Measurements from ENCODE around the gene DNAL1.

DNAL1 gene

DNA sequence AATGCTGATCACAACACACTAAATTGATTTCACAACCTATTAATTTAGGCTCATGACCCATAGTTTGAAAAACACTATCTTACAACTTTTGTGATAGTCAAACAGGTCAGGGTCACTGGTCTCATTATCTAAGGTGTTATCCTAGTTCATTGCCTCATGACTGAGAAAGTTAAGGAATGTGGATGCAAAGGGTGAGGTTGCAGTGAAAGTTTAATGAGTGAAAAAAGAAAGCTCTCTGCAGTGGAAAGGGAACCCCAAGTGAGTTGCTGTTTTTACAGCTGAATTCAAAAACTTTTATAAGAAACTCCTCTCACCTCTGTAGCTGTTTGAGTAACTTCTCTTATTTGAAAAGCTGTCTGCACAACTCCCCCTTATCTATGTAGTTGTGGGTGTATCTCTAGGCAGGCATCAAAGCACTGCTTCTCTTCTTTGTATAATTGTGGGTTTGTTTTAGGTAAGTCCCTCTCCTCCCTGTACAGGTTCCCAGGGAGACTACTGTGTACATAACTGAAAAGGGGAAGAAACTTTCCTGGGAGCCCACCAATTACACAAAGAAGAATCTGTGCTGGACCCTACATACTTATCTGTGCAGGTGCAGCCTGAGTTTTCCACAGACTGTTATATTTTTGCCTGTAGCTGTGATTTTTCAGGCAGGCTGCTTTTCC, 18.9 kb downstream of the DNAL1 start:
- Histone ChIP-seq H3K27ac (ENCODE audit: low read depth, low read length) (no peak overlapping the region), H3K9ac (ENCODE audit: low read length in 5 of 5) (no peak overlapping the region), H3K9me3 (ENCODE audit: control insufficient read depth in 5 of 5, low read length in 5 of 5) (peaks cover 0 to 7% (median 0%) of the 10 kb centered on the region in 5 donors), H3K36me3 (ENCODE audit: control insufficient read depth in 5 of 5, insufficient read depth in 5 of 5, low read length in 5 of 5) (peaks cover 4 to 7% (median 5%) of the 10 kb centered on the region in 5 donors), H3K4me3 (ENCODE audit: low read depth in 1 of 5, low read length in 5 of 5) (no peak overlapping the region), H3K4me1 (ENCODE audit: control insufficient read depth in 5 of 5, insufficient read depth in 5 of 5, low read length in 5 of 5) (no peaks in the 10 kb centered on the region), H3K27me3 (ENCODE audit: control insufficient read depth in 5 of 5, insufficient read depth in 4 of 5, low read length in 5 of 5) (no peaks in the 10 kb centered on the region)

DNA sequence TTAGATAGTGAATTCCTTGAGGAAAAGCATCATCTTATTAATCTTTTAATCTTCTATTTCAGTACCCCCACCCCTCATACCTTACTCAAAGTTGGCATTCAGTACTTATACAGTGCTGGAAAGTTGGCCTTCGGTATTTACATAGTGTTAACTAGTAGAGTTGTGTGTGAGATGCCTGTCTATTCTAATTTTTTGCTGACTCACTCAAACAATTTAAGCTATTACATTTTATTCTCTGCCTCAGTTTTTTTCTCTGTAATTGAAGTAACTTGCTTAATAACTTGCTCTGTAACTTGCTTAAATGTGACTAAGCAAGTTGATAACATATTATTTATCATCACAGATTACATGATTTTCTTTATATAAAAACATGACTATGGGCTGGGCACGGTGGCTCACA, 20.3 kb downstream of the DNAL1 start:
- Histone ChIP-seq H3K27ac (ENCODE audit: low read depth, low read length) (no peak overlapping the region), H3K27me3 (ENCODE audit: control insufficient read depth in 5 of 5, insufficient read depth in 4 of 5, low read length in 5 of 5) (no peaks in the 10 kb centered on the region), H3K4me3 (ENCODE audit: low read depth in 1 of 5, low read length in 5 of 5) (no peak overlapping the region), H3K9ac (ENCODE audit: low read length in 5 of 5) (no peak overlapping the region), H3K36me3 (ENCODE audit: control insufficient read depth in 5 of 5, insufficient read depth in 5 of 5, low read length in 5 of 5) (peaks cover 4 to 7% (median 5%) of the 10 kb centered on the region in 5 donors), H3K9me3 (ENCODE audit: control insufficient read depth in 5 of 5, low read length in 5 of 5) (peaks cover 0 to 7% (median 0%) of the 10 kb centered on the region in 5 donors), H3K4me1 (ENCODE audit: control insufficient read depth in 5 of 5, insufficient read depth in 5 of 5, low read length in 5 of 5) (no peaks in the 10 kb centered on the region)

DNA sequence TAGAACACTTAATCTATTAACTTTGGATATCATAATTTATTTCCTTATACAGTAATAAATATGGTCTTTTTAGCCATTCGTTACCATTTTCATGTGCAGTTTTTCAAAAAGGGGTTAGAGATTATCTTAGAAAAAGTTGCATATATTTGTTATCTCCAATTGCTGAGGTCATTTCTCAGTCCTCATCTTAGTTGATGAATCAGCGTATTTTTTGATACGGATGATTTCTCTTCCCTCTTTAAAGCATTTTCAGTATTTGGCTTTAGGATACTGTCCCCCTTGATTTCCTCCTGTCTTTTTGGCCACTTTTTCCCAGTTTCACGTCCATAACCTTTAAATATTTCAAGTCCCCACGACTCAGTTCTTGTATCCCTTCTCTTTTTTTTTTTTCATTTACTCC, 21.8 kb downstream of the DNAL1 start:
- Histone ChIP-seq H3K27ac (ENCODE audit: low read depth, low read length) (no peak overlapping the region), H3K4me1 (ENCODE audit: control insufficient read depth in 5 of 5, insufficient read depth in 5 of 5, low read length in 5 of 5) (no peaks in the 10 kb centered on the region), H3K9me3 (ENCODE audit: control insufficient read depth in 5 of 5, low read length in 5 of 5) (peaks cover 0 to 7% (median 0%) of the 10 kb centered on the region in 5 donors), H3K36me3 (ENCODE audit: control insufficient read depth in 5 of 5, insufficient read depth in 5 of 5, low read length in 5 of 5) (peaks cover 0 to 4% (median 2%) of the 10 kb centered on the region in 5 donors), H3K9ac (ENCODE audit: low read length in 5 of 5) (no peak overlapping the region), H3K27me3 (ENCODE audit: control insufficient read depth in 5 of 5, insufficient read depth in 4 of 5, low read length in 5 of 5) (no peaks in the 10 kb centered on the region), H3K4me3 (ENCODE audit: low read depth in 1 of 5, low read length in 5 of 5) (no peak overlapping the region)

DNA sequence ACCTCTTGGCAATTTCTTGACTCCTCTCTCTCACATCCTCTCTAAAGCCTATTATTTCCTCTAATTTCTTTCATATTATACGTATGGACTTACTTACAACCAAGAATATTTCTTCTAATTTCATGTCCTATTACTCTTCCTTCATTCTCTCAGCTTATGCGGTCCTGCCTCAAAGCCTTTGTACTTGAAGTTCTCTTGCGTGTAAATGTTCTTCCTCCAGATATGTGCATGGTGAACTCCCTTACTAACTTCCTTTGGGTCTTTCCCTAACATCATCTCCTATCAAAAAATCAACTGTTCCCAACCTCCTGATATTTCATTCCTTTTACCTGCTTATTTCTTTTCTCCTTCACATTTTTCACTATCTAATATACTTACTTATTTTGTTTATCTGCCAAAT, 23.1 kb downstream of the DNAL1 start:
- H3K27ac ChIP-seq (ENCODE audit: low read depth, low read length), result no peak overlapping the region
- H3K9ac ChIP-seq (ENCODE audit: low read length in 5 of 5), result no peak overlapping the region
- no peak overlapping the region for H3K4me3 ChIP-seq (ENCODE audit: low read depth in 1 of 5, low read length in 5 of 5)
- no peaks in the 10 kb centered on the region for H3K27me3 ChIP-seq (ENCODE audit: control insufficient read depth in 5 of 5, insufficient read depth in 4 of 5, low read length in 5 of 5)
- no peaks in the 10 kb centered on the region for H3K4me1 ChIP-seq (ENCODE audit: control insufficient read depth in 5 of 5, insufficient read depth in 5 of 5, low read length in 5 of 5)
- peaks cover 0 to 3% (median 2%) of the 10 kb centered on the region in 5 donors for H3K36me3 ChIP-seq (ENCODE audit: control insufficient read depth in 5 of 5, insufficient read depth in 5 of 5, low read length in 5 of 5)
- H3K9me3 ChIP-seq (ENCODE audit: control insufficient read depth in 5 of 5, low read length in 5 of 5), result peaks cover 0 to under 1% (median 0%) of the 10 kb centered on the region in 5 donors

DNA sequence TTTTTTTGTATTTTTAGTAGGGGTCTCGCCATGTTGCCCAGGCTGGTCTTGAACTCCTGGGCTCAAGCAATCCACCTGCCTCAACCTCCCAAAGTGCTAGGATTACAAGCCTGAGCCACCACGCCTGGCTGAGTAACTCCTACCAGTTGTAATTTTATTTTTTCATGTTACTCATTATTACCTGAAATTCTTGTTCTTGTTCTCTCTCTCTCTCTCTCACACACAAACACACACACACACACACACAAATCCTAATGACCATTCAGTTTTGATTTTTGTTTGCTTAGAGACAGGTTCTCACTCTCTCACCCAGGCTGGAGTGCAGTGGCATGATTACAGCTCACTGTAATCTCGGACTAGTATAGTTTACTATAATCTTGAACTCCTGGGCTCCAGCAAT, 30.2 kb downstream of the DNAL1 start:
- no peaks in the 10 kb centered on the region for H3K4me1 ChIP-seq (ENCODE audit: control insufficient read depth in 5 of 5, insufficient read depth in 5 of 5, low read length in 5 of 5)
- H3K4me3 ChIP-seq (ENCODE audit: low read depth in 1 of 5, low read length in 5 of 5), result no peak overlapping the region
- H3K27ac ChIP-seq (ENCODE audit: low read depth, low read length), result no peak overlapping the region
- no peak overlapping the region for H3K9ac ChIP-seq (ENCODE audit: low read length in 5 of 5)
- H3K27me3 ChIP-seq (ENCODE audit: control insufficient read depth in 5 of 5, insufficient read depth in 4 of 5, low read length in 5 of 5), result no peaks in the 10 kb centered on the region
- H3K9me3 ChIP-seq (ENCODE audit: control insufficient read depth in 5 of 5, low read length in 5 of 5), result no peaks in the 10 kb centered on the region
- H3K36me3 ChIP-seq (ENCODE audit: control insufficient read depth in 5 of 5, insufficient read depth in 5 of 5, low read length in 5 of 5), result peaks cover 0 to 16% (median 2%) of the 10 kb centered on the region in 5 donors

DNA sequence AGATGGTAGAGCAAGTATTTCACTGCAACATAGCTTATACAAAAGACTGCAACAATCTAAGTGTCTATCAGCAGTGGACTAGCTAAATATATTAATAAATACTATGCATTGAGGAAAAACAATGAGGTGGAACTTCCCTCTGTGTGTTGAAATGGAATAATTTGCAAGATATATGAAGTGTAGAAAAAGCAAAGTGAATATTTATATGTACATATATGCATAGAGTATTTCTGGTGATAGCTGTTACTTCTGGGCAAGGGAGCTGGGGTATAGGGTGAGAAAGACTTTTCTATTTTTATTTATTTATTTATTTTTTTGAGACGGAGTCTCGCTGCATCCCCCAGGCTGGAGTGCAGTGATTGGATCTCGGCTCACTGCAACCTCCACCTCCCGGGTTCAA, 33.9 kb downstream of the DNAL1 start:
- Histone ChIP-seq H3K27me3 (ENCODE audit: control insufficient read depth in 5 of 5, insufficient read depth in 4 of 5, low read length in 5 of 5) (no peaks in the 10 kb centered on the region), H3K36me3 (ENCODE audit: control insufficient read depth in 5 of 5, insufficient read depth in 5 of 5, low read length in 5 of 5) (peaks cover 0 to 18% (median 2%) of the 10 kb centered on the region in 5 donors), H3K9ac (ENCODE audit: low read length in 5 of 5) (no peak overlapping the region), H3K4me3 (ENCODE audit: low read depth in 1 of 5, low read length in 5 of 5) (no peak overlapping the region), H3K4me1 (ENCODE audit: control insufficient read depth in 5 of 5, insufficient read depth in 5 of 5, low read length in 5 of 5) (no peaks in the 10 kb centered on the region), H3K27ac (ENCODE audit: low read depth, low read length) (no peak overlapping the region), H3K9me3 (ENCODE audit: control insufficient read depth in 5 of 5, low read length in 5 of 5) (no peaks in the 10 kb centered on the region)

DNA sequence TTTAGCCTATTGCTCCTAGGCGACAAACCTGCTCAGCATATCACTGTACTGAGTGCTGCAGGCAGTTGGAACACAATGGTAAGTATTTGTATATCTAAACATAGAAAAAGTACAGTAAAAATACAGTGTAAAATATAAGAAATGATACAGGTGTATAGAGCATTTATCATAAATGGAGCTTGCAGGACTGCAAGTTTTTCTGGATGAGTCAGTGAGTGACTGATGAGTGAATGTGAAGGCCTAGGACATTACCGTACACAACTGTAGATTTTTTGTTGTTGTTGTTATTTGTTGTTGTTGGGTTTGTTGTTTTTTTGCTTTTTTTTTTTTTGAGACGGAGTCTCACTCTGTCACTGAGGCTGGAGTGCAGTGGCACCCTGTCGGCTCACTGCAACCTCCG, 36.0 kb downstream of the DNAL1 start:
- Histone ChIP-seq H3K4me1 (ENCODE audit: control insufficient read depth in 5 of 5, insufficient read depth in 5 of 5, low read length in 5 of 5) (no peaks in the 10 kb centered on the region), H3K9me3 (ENCODE audit: control insufficient read depth in 5 of 5, low read length in 5 of 5) (no peaks in the 10 kb centered on the region), H3K36me3 (ENCODE audit: control insufficient read depth in 5 of 5, insufficient read depth in 5 of 5, low read length in 5 of 5) (peaks cover 0 to 3% (median 0%) of the 10 kb centered on the region in 5 donors), H3K27ac (ENCODE audit: low read depth, low read length) (no peak overlapping the region), H3K27me3 (ENCODE audit: control insufficient read depth in 5 of 5, insufficient read depth in 4 of 5, low read length in 5 of 5) (no peaks in the 10 kb centered on the region), H3K4me3 (ENCODE audit: low read depth in 1 of 5, low read length in 5 of 5) (no peak overlapping the region), H3K9ac (ENCODE audit: low read length in 5 of 5) (no peak overlapping the region)

DNA sequence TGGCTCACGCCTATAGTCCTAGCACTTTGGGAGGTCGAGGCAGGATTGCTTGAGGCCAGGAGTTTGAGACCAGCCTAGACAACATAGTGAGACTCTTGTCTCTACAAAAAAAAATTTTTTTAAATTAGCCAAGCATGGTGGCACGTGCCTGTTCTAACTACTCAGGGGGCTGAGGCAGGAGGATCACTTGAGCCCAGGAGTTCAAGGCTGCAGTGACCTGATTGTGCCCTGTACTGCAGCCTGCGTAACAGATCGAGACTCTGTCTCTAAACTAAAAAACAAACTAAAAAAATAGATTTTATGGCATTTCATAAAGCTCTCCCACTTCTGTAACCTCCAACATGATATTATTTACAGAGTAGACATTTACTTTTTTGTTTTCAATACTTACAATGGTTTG, 39.8 kb downstream of the DNAL1 start:
- Histone ChIP-seq H3K4me1 (ENCODE audit: control insufficient read depth in 5 of 5, insufficient read depth in 5 of 5, low read length in 5 of 5) (no peaks in the 10 kb centered on the region), H3K9ac (ENCODE audit: low read length in 5 of 5) (no peak overlapping the region), H3K36me3 (ENCODE audit: control insufficient read depth in 5 of 5, insufficient read depth in 5 of 5, low read length in 5 of 5) (peaks cover 0 to 12% (median 3%) of the 10 kb centered on the region in 5 donors), H3K27ac (ENCODE audit: low read depth, low read length) (no peak overlapping the region), H3K27me3 (ENCODE audit: control insufficient read depth in 5 of 5, insufficient read depth in 4 of 5, low read length in 5 of 5) (no peaks in the 10 kb centered on the region), H3K9me3 (ENCODE audit: control insufficient read depth in 5 of 5, low read length in 5 of 5) (no peaks in the 10 kb centered on the region), H3K4me3 (ENCODE audit: low read depth in 1 of 5, low read length in 5 of 5) (no peak overlapping the region)

DNA sequence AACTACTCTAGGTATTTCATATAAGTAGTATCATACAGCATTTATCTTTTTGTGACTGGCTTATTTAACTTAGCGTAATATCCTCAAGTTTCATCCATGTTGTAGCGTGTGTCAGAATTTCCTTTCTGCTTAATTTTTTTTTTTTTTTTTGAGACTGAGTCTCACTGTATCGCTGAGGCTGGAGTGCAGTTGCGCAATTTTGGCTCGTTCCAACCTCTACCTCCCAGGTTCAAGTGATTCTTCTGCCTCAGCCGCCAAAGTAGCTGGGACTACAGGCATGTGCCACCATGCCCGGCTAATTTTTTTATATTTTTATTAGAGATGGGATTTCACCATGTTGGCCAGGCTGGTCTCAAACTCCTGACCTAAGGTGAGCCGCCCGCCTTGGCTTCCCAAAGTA, 40.5 kb downstream of the DNAL1 start:
- Histone ChIP-seq H3K9me3 (ENCODE audit: control insufficient read depth in 5 of 5, low read length in 5 of 5) (no peaks in the 10 kb centered on the region), H3K4me1 (ENCODE audit: control insufficient read depth in 5 of 5, insufficient read depth in 5 of 5, low read length in 5 of 5) (no peaks in the 10 kb centered on the region), H3K36me3 (ENCODE audit: control insufficient read depth in 5 of 5, insufficient read depth in 5 of 5, low read length in 5 of 5) (peaks cover 0 to 13% (median 3%) of the 10 kb centered on the region in 5 donors), H3K27me3 (ENCODE audit: control insufficient read depth in 5 of 5, insufficient read depth in 4 of 5, low read length in 5 of 5) (no peaks in the 10 kb centered on the region), H3K4me3 (ENCODE audit: low read depth in 1 of 5, low read length in 5 of 5) (no peak overlapping the region), H3K9ac (ENCODE audit: low read length in 5 of 5) (no peak overlapping the region), H3K27ac (ENCODE audit: low read depth, low read length) (no peak overlapping the region)

DNA sequence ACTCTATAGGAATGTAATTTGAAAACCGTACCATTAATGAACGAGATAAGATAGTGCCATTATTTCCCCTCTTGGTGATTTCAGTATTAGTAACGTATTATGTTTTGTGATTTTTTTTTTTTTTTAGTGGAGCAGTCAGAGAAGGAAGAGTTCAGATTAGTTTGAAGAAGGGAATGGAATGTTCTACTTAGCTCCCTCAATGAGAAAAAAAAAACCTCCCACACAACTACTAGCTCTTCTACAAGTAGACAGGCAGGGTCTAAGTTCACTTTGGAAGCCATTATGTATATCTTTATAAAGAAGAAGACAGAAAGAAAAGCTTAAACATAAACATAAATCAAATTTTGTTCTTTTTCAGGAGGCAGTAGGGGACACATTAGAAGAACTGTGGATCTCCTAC, 42.1 kb downstream of the DNAL1 start:
- no peaks in the 10 kb centered on the region for H3K9me3 ChIP-seq (ENCODE audit: control insufficient read depth in 5 of 5, low read length in 5 of 5)
- peaks cover 0 to 13% (median 3%) of the 10 kb centered on the region in 5 donors for H3K36me3 ChIP-seq (ENCODE audit: control insufficient read depth in 5 of 5, insufficient read depth in 5 of 5, low read length in 5 of 5)
- no peak overlapping the region for H3K9ac ChIP-seq (ENCODE audit: low read length in 5 of 5)
- H3K27ac ChIP-seq (ENCODE audit: low read depth, low read length), result no peak overlapping the region
- no peaks in the 10 kb centered on the region for H3K4me1 ChIP-seq (ENCODE audit: control insufficient read depth in 5 of 5, insufficient read depth in 5 of 5, low read length in 5 of 5)
- no peak overlapping the region for H3K4me3 ChIP-seq (ENCODE audit: low read depth in 1 of 5, low read length in 5 of 5)
- no peaks in the 10 kb centered on the region for H3K27me3 ChIP-seq (ENCODE audit: control insufficient read depth in 5 of 5, insufficient read depth in 4 of 5, low read length in 5 of 5)
